ENCODE data around the gene PGM2.

The PGM2 gene

GRCh38 chr4:37879365-37879764 is 52.9 kb downstream of the PGM2 start:
- Histone ChIP-seq H3K36me3 (replicated peaks; ENCODE audit: insufficient read depth, low read length) (no peaks in the 10 kb centered on the region), H3K27me3 (replicated peaks; ENCODE audit: insufficient read depth, low read length) (no peaks in the 10 kb centered on the region), H3K4me1 (ENCODE audit: low read length) (no peaks in the 10 kb centered on the region), H3K4me2 (ENCODE audit: low read depth, low read length) (no peak overlapping the region), H3K9me2 (replicated peaks; ENCODE audit: insufficient read depth, low read length) (no peaks in the 10 kb centered on the region), H3K4me3 (ENCODE audit: low read length) (no peak overlapping the region), H3K9me3 (replicated peaks; ENCODE audit: insufficient read depth, low read length) (no peaks in the 10 kb centered on the region), H3K27ac (ENCODE audit: low read length) (no peak overlapping the region), H2AFZ (ENCODE audit: low read length) (no peak overlapping the region), H3F3A (ENCODE audit: insufficient read depth, low read length) (no peaks in the 10 kb centered on the region), H3K9ac (ENCODE audit: low read length) (no peak overlapping the region), H4K20me1 (ENCODE audit: insufficient read depth, low read length) (no peaks in the 10 kb centered on the region), H3K79me2 (ENCODE audit: low read length) (no peaks in the 10 kb centered on the region)
- TF ChIP-seq EZH2 (optimal IDR thresholded peaks at IDR 0.05; ENCODE audit: low read depth, low read length) = no peak
- TF ChIP-seq EZH2phosphoT487 (IDR thresholded peaks at IDR 0.05; ENCODE audit: low read length) = no peak
- TF ChIP-seq, protein P1, sequence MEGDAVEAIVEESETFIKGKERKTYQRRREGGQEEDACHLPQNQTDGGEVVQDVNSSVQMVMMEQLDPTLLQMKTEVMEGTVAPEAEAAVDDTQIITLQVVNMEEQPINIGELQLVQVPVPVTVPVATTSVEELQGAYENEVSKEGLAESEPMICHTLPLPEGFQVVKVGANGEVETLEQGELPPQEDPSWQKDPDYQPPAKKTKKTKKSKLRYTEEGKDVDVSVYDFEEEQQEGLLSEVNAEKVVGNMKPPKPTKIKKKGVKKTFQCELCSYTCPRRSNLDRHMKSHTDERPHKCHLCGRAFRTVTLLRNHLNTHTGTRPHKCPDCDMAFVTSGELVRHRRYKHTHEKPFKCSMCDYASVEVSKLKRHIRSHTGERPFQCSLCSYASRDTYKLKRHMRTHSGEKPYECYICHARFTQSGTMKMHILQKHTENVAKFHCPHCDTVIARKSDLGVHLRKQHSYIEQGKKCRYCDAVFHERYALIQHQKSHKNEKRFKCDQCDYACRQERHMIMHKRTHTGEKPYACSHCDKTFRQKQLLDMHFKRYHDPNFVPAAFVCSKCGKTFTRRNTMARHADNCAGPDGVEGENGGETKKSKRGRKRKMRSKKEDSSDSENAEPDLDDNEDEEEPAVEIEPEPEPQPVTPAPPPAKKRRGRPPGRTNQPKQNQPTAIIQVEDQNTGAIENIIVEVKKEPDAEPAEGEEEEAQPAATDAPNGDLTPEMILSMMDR (IDR thresholded peaks at IDR 0.05; ENCODE audit: low read length) = no peak
- no peak for DNase-seq

- H2AFZ ChIP-seq (ENCODE audit: low read length) = no peak overlapping the region
- H3K9ac ChIP-seq (ENCODE audit: low read length) = no peak overlapping the region
- H4K20me1 ChIP-seq (ENCODE audit: insufficient read depth, low read length) = no peaks in the 10 kb centered on the region
- no peak overlapping the region for H3K4me3 ChIP-seq (ENCODE audit: low read length)
- H3K27me3 ChIP-seq (replicated peaks; ENCODE audit: insufficient read depth, low read length) = no peaks in the 10 kb centered on the region
- no peaks in the 10 kb centered on the region for H3K9me2 ChIP-seq (replicated peaks; ENCODE audit: insufficient read depth, low read length)
- no peaks in the 10 kb centered on the region for H3K9me3 ChIP-seq (replicated peaks; ENCODE audit: insufficient read depth, low read length)
- no peak overlapping the region for H3K4me2 ChIP-seq (ENCODE audit: low read depth, low read length)
- H3K36me3 ChIP-seq (replicated peaks; ENCODE audit: insufficient read depth, low read length) = no peaks in the 10 kb centered on the region
- H3K79me2 ChIP-seq (ENCODE audit: low read length) = no peaks in the 10 kb centered on the region
- TF ChIP-seq, protein P1 (IDR thresholded peaks at IDR 0.05; ENCODE audit: low read length) = no peak
- no peak for TF ChIP-seq EZH2phosphoT487 (IDR thresholded peaks at IDR 0.05; ENCODE audit: low read length)
- no peak for TF ChIP-seq EZH2 (optimal IDR thresholded peaks at IDR 0.05; ENCODE audit: low read depth, low read length)
- H3K27ac ChIP-seq (ENCODE audit: low read length) = no peak overlapping the region
- H3K4me1 ChIP-seq (ENCODE audit: low read length) = no peaks in the 10 kb centered on the region
- no peaks in the 10 kb centered on the region for H3F3A ChIP-seq (ENCODE audit: insufficient read depth, low read length)
- no peak for DNase-seq
These were observed 55.3 kb downstream of the PGM2 start for GRCh38 chr4:37881811-37882210.

GRCh38 chr4:37882665-37883296 is 56.3 kb downstream of the PGM2 start:
- Histone ChIP-seq H3K27me3 (replicated peaks; ENCODE audit: insufficient read depth, low read length) (no peaks in the 10 kb centered on the region), H3K9ac (ENCODE audit: low read length) (no peak overlapping the region), H4K20me1 (ENCODE audit: insufficient read depth, low read length) (no peaks in the 10 kb centered on the region), H3K9me3 (replicated peaks; ENCODE audit: insufficient read depth, low read length) (no peaks in the 10 kb centered on the region), H2AFZ (ENCODE audit: low read length) (no peak overlapping the region), H3K9me2 (replicated peaks; ENCODE audit: insufficient read depth, low read length) (no peaks in the 10 kb centered on the region), H3K4me2 (ENCODE audit: low read depth, low read length) (no peak overlapping the region), H3K4me3 (ENCODE audit: low read length) (no peak overlapping the region), H3K36me3 (replicated peaks; ENCODE audit: insufficient read depth, low read length) (no peaks in the 10 kb centered on the region), H3K27ac (ENCODE audit: low read length) (no peak overlapping the region), H3F3A (ENCODE audit: insufficient read depth, low read length) (no peaks in the 10 kb centered on the region), H3K79me2 (ENCODE audit: low read length) (no peaks in the 10 kb centered on the region), H3K4me1 (ENCODE audit: low read length) (no peaks in the 10 kb centered on the region)
- no peak for DNase-seq
- TF ChIP-seq EZH2 (optimal IDR thresholded peaks at IDR 0.05; ENCODE audit: low read depth, low read length) = no peak
- TF ChIP-seq, protein P1 (IDR thresholded peaks at IDR 0.05; ENCODE audit: low read length) = no peak
- TF ChIP-seq EZH2phosphoT487 (IDR thresholded peaks at IDR 0.05; ENCODE audit: low read length) = no peak

Data from MM.1S (cell line).